ENCODE results near the gene RFX7.
A peak's percentile ranks its signal among the peaks of the same experiment; 100 is the strongest.

RFX7 gene

GRCh38 chr15:56244038-56244810 is 545 bp upstream of the RFX7 start:
- peak; percentile 14 for DNase-seq

GRCh38 chr15:56242576-56243162 is 1.0 kb downstream of the RFX7 start:
- DNase-seq: no peak

DNA sequence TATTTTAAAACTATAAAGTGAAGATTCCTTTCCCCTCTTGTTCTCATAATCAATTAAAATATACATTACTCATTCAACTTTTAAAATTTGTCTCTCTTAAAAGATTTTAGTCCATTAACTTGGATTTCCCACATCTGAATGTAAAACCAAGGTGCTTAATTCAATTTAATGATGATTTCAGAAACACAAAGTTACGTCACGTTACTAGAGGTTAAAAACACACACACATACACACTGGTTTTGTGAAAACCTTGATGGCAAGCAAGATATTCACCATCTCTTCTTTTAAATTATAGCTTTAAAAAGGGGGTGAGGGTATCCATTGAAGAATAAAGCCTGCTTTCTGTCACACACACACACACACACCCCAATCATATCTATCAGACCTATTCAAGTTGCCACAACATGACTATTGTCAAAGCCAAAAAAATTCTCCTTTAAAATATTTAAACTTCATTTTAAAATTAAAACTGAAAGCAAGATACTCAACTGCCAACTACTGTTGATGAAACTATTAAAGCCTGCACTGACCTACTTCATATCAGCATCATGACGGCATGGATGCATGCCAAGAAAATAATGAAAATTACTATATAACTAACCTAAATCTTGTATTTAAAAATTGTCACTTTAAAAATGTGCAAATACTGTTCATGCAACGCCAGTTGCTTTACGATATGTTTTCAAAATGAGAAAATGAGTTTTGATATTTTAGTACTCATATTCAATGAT is 2.1 kb downstream of the RFX7 start:
- no peak for DNase-seq

DNA sequence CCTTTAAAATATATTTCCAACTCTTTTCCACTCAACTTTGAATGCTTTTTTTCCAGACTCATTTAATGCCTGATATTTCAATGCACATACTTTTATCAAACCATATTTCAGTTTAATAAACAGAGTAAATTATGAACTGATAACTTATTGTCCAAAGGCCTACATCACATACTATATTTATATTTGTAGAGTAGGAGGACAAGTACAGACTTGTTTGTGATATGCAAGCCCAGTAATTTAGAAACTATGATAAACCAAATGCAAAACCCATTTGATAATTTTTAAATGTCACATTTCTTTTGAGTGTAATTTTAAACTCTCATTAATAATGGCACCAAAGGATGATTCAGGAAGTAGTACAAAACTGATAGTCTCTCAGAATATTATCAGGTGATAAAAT is 3.3 kb downstream of the RFX7 start:
- no peak for DNase-seq

- DNase-seq: no peak
Observed at GRCh38 chr15:56236197-56236596, 7.5 kb downstream of the RFX7 start.

- no peak for DNase-seq
Observed at GRCh38 chr15:56234804-56235203, 8.9 kb downstream of the RFX7 start.

GRCh38 chr15:56233549-56233948 is 10.1 kb downstream of the RFX7 start:
- no peak for DNase-seq

DNA sequence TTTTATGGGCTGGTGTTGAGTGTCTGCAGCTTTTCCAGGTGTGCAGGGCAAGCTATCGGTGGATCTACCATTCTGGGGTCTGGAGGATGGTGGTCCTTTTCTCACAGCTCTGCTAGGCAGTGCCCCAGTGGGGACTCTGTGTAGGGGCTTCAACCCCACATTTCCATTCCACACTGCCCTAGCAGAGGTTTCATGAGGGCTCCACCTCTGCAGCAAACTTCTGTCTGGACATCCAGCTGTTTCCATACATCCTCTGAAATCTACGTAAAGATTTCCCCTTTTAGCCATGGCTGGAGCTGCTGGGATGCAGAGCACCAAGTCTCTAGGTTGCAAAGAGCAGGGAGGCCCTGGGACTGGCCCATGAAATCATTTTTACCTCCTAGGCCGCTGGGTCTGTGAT is 11.6 kb downstream of the RFX7 start:
- DNase-seq: no peak

DNA sequence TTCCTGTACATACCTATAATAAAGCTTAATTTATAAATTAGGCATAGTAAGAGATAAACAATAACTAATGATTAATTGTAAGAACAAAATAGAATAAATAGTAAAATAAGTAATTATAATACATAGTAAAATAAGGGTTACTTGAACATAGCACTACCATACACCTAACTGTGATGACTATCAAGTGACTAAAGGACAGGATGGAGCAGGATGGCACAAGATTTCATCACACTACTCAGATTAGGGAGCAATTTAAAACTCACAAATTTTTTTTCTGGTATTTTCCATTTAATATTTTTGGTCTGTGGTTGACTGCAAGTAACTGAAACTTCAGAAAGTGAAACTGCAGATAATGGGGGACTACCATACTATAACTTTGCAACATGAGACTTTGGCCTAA is 14.8 kb downstream of the RFX7 start:
- no peak for DNase-seq

GRCh38 chr15:56228352-56228751 is 15.3 kb downstream of the RFX7 start:
- DNase-seq: no peak

GRCh38 chr15:56227780-56228179 is 15.9 kb downstream of the RFX7 start:
- no peak for DNase-seq

- no peak for DNase-seq
Observed at GRCh38 chr15:56227306-56227705, 16.4 kb downstream of the RFX7 start.

- DNase-seq: no peak
Observed at GRCh38 chr15:56225520-56225919, 18.2 kb downstream of the RFX7 start.

DNA sequence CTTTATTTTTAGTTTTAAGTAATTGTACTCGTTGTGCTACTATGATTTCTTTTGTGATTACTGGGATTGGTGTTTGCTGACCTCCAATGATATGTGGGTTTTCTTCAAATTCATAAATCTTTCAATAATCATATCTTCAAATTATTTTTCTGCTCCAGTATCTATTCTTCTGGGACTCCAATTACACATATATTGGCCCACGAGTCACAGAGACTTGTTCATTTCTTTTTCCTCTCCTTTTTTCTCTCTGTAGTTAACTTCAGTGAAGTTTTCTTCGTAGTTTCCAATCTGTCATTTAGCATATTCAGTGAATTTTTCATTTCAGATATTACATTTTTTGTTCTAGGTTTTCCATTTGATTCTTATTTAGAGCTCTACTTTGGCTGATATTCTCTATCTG is 21.4 kb downstream of the RFX7 start:
- DNase-seq: no peak

GRCh38 chr15:56217341-56217740 is 26.3 kb downstream of the RFX7 start:
- no peak for DNase-seq

DNA sequence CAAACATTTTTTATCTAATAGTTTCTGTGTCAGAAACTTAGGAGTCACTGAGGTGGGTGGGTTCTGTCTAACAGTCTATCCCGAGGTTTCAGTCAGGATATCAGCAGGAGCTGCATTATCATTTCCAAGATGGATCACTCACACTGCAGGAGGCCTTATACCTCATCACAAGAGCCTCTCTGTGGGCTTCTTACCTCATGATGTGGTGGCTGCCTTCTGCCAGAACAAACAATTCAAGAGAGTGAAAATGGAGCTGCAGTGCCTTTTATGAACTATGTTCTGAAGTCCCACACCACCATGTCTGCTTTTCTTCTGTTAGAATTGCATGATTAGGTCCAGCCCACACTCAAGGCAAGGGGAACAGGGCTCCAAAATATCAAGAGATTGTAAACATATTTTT is 27.9 kb downstream of the RFX7 start:
- peak; percentile 25 for DNase-seq

GRCh38 chr15:56211960-56212550 is 31.6 kb downstream of the RFX7 start:
- no peak for DNase-seq

DNA sequence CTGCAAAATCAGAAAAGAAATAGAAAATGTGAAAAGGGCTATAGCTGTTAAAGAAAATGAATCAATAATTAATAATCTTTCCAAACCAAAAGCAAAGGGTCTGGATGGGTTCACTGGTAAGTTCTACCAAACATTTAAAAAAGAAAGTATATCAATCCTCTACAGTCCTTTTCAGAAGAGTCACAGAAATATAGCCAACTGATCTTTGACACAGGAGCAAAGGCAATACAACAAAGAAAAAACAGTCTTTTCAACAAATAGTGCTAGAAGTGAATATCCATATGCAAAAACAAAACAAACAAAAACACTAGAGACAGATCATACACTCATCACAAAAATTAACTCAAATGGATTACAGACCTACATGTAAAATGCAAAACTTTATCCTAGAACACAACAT is 32.6 kb downstream of the RFX7 start:
- no peak for DNase-seq

GRCh38 chr15:56208641-56209155 is 35.0 kb downstream of the RFX7 start:
- no peak for DNase-seq

DNA sequence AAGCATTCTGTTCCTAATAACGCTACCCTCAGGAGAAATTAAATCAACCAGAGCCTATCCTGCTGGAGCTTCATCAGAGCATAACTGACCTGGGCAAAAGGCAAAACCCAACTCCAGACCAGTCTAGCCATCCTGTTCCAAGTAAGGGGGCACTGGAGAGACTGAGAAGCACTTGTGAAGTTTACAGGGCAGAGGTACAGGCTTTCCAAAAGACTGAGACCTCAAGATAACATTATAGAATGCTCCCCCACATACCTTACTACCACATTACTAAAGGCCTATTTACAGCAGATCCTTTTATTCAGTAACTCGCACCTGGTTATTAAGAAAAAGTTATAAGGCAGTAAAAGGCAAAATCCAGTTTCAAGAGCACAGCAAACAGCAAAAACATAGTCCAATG is 35.5 kb downstream of the RFX7 start:
- DNase-seq: no peak

GRCh38 chr15:56207711-56208110 is 36.0 kb downstream of the RFX7 start:
- no peak for DNase-seq

DNA sequence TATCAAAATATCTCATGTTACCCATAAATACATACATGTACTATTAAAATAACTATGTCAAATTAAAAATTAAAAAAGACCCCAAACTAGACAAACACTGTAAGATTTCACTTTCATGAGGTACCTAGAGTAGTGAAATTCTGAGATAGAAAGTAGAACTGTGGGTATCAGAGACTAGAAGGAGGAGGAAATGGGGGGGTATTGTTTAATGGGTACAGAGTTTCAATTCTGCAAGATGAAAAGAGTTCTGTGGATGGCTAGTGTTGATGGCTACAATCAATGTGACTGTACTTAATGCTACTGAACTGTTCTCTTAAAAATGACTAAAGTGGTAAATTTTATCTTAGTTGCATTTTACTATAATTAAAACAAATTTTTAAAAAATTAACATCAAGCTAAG is 36.6 kb downstream of the RFX7 start:
- no peak for DNase-seq

DNA sequence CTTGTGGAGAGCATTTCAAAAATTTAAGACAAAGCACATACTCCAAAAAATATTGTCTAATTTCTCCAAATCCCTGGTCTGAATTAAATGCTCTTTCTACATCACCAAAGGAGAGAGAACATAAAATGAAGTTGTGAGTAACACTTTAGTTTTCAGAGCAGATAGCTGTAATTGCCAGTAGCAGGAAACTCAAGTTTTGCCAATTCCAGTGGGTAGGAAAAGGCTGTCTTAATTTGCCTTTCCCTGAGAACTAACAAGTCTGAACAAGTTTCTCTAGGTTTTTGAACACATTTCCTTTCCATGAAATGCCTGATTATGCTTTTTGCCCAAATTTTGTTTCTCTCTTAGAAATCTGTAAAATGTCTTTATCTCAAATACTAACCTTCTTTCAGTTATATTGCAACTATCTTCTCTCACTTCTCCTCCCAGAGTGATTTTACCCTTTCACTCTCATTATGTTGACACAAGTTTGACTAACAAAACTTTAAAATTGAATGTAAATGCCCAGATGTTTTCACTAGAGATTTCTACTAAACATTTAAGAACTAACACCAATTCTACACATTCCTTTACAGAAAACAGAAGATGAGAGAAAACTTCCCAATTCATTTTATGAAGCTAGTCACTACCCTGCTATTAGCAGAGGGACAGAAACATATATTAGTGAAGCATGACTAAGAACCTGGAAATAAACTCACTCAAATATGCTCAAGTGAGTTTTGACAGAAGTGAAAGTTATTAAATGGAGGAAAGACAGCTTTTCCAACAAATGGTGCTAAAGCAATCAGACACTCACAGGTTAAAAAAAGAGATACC is 38.4 kb downstream of the RFX7 start:
- no peak for DNase-seq
